ENCODE data around the gene PTPRN2.
"Not testable (repeated sequence)": the region's sequence is repeated elsewhere in the genome, so short reads cannot be mapped to it uniquely, and the experiment has no call there.

The PTPRN2 gene

DNA sequence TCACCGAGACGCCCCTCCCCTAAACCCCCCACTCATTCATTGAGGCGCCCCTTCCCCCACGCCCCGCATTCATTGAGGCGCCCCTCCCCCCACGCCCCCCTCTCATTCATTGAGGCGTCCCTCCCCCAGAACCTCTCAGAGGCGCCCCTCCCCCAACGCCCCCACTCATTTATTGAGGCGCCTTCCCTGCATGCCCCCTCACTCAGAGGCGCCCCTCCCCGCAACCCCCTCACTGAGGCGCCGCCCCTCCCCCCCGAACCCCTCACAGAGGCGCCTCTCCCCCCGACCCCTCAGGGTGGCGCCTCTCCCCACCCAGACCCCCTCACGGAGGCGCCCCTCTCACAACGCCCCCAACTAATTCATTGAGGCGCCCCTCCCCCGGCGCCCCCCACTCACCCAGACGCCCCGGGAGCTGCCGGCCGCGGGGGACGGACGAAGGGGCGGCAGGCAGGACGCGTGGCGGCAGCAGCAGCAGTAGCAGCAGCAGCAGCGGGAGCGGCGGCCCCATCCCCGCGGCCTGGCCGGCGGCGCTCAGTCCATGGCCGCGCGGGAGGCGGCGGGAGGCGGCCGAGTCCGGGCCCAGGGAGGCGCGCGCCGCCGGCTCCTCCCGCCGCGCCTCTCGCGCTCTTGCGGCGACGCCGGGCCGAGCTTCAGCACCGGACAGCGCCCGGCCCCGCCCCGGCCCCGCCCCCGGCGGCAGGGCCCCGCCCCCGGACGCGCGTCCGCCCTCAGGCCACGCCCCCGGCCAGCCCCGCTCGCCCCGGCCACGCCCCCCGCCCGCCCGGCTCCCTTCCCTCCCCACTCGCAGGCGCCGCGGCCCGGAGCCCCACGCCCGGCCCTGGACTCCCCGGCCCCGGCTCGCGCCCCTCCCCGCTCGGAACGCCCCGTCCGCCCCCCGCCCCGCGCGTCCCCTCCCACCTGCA, at the start of gene PTPRN2:
PTPRN2 (minus strand) TSS at position 662 of the 923 bp plus-strand sequence.
- TF ChIP-seq ZFX (IDR thresholded peaks at IDR 0.05; ENCODE audit: borderline replicate concordance) (no peak), CTCF (IDR thresholded peaks at IDR 0.05) (no peak)
- H3K27ac ChIP-seq: peak within 1 kb of the TSS; percentile 99

- no peak overlapping the region for H3K27ac ChIP-seq
- TF ChIP-seq CTCF (IDR thresholded peaks at IDR 0.05) (no peak), ZFX (IDR thresholded peaks at IDR 0.05; ENCODE audit: borderline replicate concordance) (no peak)
Measured at GRCh38 chr7:158633055-158633956, 45.7 kb upstream of the PTPRN2 start.

- H3K27ac ChIP-seq: no peak overlapping the region
Measured at GRCh38 chr7:158631574-158632195, 44.1 kb upstream of the PTPRN2 start.

DNA sequence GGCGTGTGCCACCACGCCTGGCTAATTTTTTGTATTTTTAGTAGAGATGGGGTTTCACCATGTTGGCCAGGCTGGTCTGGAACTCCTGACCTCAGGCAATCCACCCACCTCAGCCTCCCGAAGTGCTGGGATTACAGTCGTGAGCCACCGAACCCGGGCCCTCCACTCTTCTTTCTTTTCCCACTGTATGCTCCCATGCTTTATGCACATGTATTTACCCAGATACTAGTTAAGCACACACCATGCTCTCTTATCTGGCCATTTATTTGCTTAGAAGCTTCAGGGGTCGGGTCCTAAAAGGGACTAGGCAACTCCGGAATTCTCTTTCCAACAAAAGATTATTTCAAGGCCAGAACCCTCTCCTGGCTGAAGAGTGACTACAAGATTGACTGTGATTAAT, 38.7 kb upstream of the PTPRN2 start:
- not testable (repeated sequence) for H3K27ac ChIP-seq

More at GRCh38 chr7:158631574-158632195, 44.1 kb upstream of the PTPRN2 start:
- no peak for TF ChIP-seq CTCF (IDR thresholded peaks at IDR 0.05)
- TF ChIP-seq ZFX (IDR thresholded peaks at IDR 0.05; ENCODE audit: borderline replicate concordance): no peak

DNA sequence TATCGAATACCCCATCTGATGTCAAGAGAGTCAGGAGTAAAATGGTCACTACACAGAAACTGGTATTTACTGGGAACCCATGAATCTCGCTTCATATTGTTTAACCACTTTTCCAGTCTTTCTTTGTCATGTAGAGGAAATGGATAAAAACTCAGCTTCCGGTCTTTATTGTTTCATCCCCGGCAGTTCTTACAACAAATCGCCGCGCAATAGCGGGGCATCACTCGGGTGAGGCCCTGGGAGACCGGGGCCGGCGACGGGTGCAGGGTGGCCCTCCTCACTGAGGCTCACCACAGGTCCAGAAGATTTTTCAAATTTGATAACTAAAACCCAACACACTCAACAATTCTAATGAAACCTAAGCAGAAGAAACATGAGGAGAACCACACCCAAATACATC, 35.6 kb upstream of the PTPRN2 start:
- TF ChIP-seq CTCF (IDR thresholded peaks at IDR 0.05): no peak
- TF ChIP-seq ZFX (IDR thresholded peaks at IDR 0.05; ENCODE audit: borderline replicate concordance): no peak
- no peak overlapping the region for H3K27ac ChIP-seq

GRCh38 chr7:158620839-158621441, 33.3 kb upstream of the PTPRN2 start:
- H3K27ac ChIP-seq: no peak overlapping the region
- TF ChIP-seq ZFX (IDR thresholded peaks at IDR 0.05; ENCODE audit: borderline replicate concordance) (no peak), CTCF (IDR thresholded peaks at IDR 0.05) (no peak)

GRCh38 chr7:158620418-158620817, 32.8 kb upstream of the PTPRN2 start:
- no peak overlapping the region for H3K27ac ChIP-seq
- TF ChIP-seq CTCF (IDR thresholded peaks at IDR 0.05) (no peak), ZFX (IDR thresholded peaks at IDR 0.05; ENCODE audit: borderline replicate concordance) (no peak)
